ENCODE results near the gene MGAM2.

Gene MGAM2

DNA sequence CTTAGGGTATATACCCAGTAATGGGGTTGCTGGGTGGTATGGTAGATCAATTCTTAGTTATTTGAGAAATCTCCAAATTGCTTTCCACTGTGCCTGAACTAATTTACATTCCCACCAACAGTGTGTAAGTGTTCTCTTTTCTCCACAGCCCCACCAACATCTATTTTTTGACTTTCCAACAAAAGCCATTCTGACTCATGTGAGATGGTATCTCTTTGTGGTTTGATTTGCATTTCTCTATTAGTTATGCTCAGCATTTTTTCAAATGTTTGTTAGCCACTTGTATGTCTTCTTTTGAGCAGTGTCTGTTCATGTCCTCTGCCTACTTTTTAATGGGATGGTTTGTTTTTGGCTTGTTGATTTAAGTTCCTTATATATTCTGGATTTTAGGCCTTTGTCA, 66.4 kb downstream of the MGAM2 start:
- Histone ChIP-seq H3K4me1 (no peaks in the 10 kb centered on the region), H3K27ac (no peak overlapping the region), H3K9me3 (no peaks in the 10 kb centered on the region), H3K27me3 (no peaks in the 10 kb centered on the region), H3K4me3 (no peak overlapping the region), H3K36me3 (no peaks in the 10 kb centered on the region)
- TF ChIP-seq, protein P1, sequence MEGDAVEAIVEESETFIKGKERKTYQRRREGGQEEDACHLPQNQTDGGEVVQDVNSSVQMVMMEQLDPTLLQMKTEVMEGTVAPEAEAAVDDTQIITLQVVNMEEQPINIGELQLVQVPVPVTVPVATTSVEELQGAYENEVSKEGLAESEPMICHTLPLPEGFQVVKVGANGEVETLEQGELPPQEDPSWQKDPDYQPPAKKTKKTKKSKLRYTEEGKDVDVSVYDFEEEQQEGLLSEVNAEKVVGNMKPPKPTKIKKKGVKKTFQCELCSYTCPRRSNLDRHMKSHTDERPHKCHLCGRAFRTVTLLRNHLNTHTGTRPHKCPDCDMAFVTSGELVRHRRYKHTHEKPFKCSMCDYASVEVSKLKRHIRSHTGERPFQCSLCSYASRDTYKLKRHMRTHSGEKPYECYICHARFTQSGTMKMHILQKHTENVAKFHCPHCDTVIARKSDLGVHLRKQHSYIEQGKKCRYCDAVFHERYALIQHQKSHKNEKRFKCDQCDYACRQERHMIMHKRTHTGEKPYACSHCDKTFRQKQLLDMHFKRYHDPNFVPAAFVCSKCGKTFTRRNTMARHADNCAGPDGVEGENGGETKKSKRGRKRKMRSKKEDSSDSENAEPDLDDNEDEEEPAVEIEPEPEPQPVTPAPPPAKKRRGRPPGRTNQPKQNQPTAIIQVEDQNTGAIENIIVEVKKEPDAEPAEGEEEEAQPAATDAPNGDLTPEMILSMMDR (IDR thresholded peaks at IDR 0.05), result no peak
- DNase-seq, result no peak
- intact Hi-C loops (cut with DNase I; ENCODE audit: low total_unique reads), result no loop called here

DNA sequence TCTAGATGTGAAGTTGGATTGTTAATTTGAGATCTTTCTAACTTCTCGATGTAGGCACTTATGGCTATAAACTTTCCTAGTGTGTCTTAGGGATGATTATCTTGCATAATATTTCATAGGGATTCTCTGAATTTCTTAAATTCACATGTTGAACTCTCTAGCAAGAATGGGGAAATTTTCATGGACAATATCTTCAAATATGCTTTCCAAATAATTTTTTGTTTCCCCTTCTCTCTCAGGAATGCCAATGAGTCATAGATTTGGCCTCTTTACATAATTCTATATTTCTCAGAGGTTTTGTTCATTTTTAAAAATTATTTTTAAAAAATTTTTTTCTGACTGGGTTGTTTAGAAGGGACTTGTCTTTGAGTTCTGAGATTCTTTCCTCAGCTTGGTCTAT, 68.9 kb downstream of the MGAM2 start:
- TF ChIP-seq, protein P1 (IDR thresholded peaks at IDR 0.05), result no peak
- no peak for DNase-seq
- no peaks in the 10 kb centered on the region for H3K4me1 ChIP-seq
- no peak overlapping the region for H3K27ac ChIP-seq
- no peaks in the 10 kb centered on the region for H3K27me3 ChIP-seq
- H3K9me3 ChIP-seq, result no peaks in the 10 kb centered on the region
- intact Hi-C loops (cut with DNase I; ENCODE audit: low total_unique reads), result no loop called here
- no peak overlapping the region for H3K4me3 ChIP-seq
- H3K36me3 ChIP-seq, result no peaks in the 10 kb centered on the region

DNA sequence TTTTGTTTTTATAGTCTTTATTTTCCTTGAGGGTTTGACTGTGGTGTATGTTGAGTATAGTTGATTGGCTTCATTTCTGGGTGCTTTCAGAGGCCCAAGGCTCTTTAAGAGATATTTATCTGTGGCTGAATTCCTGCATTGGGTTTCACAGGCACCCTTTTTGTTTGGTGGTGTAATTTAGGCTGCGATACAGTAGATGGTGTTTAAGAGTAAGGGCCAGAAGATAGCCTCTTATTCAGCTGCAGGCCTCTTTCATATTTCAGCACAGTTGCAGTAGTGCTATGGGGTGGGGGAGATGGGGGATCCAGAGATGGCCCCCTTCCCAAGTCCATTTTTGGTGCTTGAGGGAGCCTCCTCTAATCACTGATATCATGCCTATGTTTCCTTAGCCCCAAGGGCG, 69.7 kb downstream of the MGAM2 start:
- DNase-seq, result no peak
- no peak overlapping the region for H3K4me3 ChIP-seq
- intact Hi-C loops (cut with DNase I; ENCODE audit: low total_unique reads), result no loop called here
- H3K4me1 ChIP-seq, result no peaks in the 10 kb centered on the region
- H3K9me3 ChIP-seq, result no peaks in the 10 kb centered on the region
- TF ChIP-seq, protein P1 (IDR thresholded peaks at IDR 0.05), result no peak
- no peaks in the 10 kb centered on the region for H3K36me3 ChIP-seq
- H3K27me3 ChIP-seq, result no peaks in the 10 kb centered on the region
- no peak overlapping the region for H3K27ac ChIP-seq

DNA sequence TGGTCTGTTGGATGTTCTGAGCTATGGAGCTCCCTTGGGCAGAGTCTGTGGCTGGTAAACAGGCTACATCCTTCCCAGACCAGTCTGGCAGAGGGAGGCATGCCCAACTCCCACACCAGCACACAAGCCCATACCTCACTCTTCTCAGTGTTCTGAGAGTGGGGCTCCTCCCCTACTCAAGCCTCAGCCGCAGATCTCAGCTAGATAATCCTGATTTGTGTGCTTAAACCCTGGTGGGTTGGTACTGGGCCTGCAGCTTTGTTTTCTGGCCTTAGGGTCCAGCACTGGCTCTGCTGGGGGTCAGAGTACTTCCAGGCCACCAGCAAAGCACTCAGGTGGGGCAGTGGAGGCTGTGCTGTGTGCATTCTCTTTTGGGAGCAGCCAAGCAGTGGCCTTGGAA, 70.4 kb downstream of the MGAM2 start:
- no peak for DNase-seq
- H3K4me3 ChIP-seq, result no peak overlapping the region
- H3K4me1 ChIP-seq, result no peaks in the 10 kb centered on the region
- no peaks in the 10 kb centered on the region for H3K27me3 ChIP-seq
- no peaks in the 10 kb centered on the region for H3K9me3 ChIP-seq
- TF ChIP-seq, protein P1 (IDR thresholded peaks at IDR 0.05), result no peak
- H3K27ac ChIP-seq, result no peak overlapping the region
- intact Hi-C loops (cut with DNase I; ENCODE audit: low total_unique reads), result no loop called here
- no peaks in the 10 kb centered on the region for H3K36me3 ChIP-seq

DNA sequence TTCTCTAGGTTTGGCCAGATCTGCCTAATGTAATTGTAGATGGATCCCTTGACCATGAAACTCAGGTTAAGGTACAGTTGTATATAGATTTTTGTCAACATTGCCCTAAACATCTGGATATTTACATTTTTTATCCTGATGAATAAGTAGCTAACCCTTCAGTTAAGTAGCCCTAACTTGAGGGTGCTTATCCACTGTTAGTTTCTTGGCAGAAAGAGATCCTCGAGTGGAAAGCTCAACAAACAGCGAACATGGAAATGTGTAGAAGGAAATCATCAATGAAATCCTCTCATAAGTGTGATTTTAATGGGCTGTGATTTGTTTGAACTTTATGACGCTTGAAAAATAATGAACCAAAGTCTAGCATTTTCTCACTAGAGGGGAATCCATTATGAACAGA, 73.6 kb downstream of the MGAM2 start:
- intact Hi-C loops (cut with DNase I; ENCODE audit: low total_unique reads), result no loop called here
- Histone ChIP-seq H3K4me3 (no peak overlapping the region), H3K9me3 (no peaks in the 10 kb centered on the region), H3K36me3 (no peaks in the 10 kb centered on the region), H3K27me3 (no peaks in the 10 kb centered on the region), H3K4me1 (no peaks in the 10 kb centered on the region), H3K27ac (no peak overlapping the region)
- DNase-seq, result no peak
- TF ChIP-seq, protein P1 (IDR thresholded peaks at IDR 0.05), result no peak

DNA sequence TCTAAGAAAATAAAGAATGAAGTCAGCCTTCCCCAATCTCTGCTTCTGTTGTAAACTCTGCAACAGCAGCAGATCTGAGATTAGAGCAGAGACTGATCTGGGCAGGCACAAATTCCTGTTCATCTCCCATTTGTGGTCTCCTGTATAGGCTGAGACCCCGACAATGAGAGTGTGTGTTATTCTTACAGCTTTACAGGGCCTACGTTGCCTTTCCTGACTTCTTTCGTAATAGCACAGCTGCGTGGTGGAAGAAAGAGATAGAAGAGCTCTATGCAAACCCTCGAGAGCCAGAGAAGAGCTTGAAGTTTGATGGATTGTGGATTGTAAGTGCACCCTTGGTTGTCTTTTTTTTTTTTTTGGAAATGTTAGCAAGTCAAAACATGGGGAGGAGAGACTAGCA, 74.3 kb downstream of the MGAM2 start:
- TF ChIP-seq, protein P1 (IDR thresholded peaks at IDR 0.05), result no peak
- H3K36me3 ChIP-seq, result no peaks in the 10 kb centered on the region
- H3K27ac ChIP-seq, result no peak overlapping the region
- H3K27me3 ChIP-seq, result no peaks in the 10 kb centered on the region
- no peaks in the 10 kb centered on the region for H3K9me3 ChIP-seq
- no peak overlapping the region for H3K4me3 ChIP-seq
- H3K4me1 ChIP-seq, result no peaks in the 10 kb centered on the region
- DNase-seq, result no peak
- intact Hi-C loops (cut with DNase I; ENCODE audit: low total_unique reads), result no loop called here
